H9 (cell line): Measurements from ENCODE around the gene MYL2. TPM values are rescaled to one million over a fixed set of nuclear protein-coding genes. Genes with fewer than 3 reads are reported as not detected.

ENCODE experiments used
- DNase-seq: peaks from one replicate; pipeline ENCODE4 v3.0.0-alpha.2; 2017
- H2AFZ ChIP-seq: one replicate; pipeline ENCODE4 v1.6.1; 2013; ENCODE audit warnings: mild to moderate bottlenecking, low read length, control low read depth, moderate library complexity
- H2AK5ac ChIP-seq: 2 replicates; pipeline ENCODE4 v1.6.1; 2013; ENCODE audit warnings: low read length, control low read depth, mixed read lengths; ENCODE audit not compliant: insufficient read length
- H2BK120ac ChIP-seq: one replicate; pipeline ENCODE4 v1.6.1; 2013; ENCODE audit warnings: low read depth, mild to moderate bottlenecking, low read length, control low read depth, inconsistent platforms; ENCODE audit not compliant: poor library complexity, severe bottlenecking
- H2BK12ac ChIP-seq: 2 replicates; pipeline ENCODE4 v1.6.1; 2013; ENCODE audit warnings: low read length, control low read depth, mixed read lengths, low read depth; ENCODE audit not compliant: insufficient read length
- H2BK15ac ChIP-seq: 2 replicates; pipeline ENCODE4 v1.6.1; 2013; ENCODE audit warnings: low read depth, low read length, control low read depth
- H2BK20ac ChIP-seq: one replicate; pipeline ENCODE4 v1.6.1; 2013; ENCODE audit warnings: low read depth, mild to moderate bottlenecking, low read length, control low read depth, inconsistent platforms; ENCODE audit not compliant: poor library complexity, severe bottlenecking
- H2BK5ac ChIP-seq: 2 replicates; pipeline ENCODE4 v1.6.1; 2013; ENCODE audit warnings: low read length, control low read depth, mixed read lengths; ENCODE audit not compliant: insufficient read length
- H3K14ac ChIP-seq: 2 replicates; pipeline ENCODE4 v1.6.1; 2013; ENCODE audit warnings: low read length, control low read depth; ENCODE audit not compliant: insufficient read depth
- H3K18ac ChIP-seq: 2 replicates; pipeline ENCODE4 v1.6.1; 2013; ENCODE audit warnings: low read depth, mild to moderate bottlenecking, mixed read lengths, low read length, control low read depth; ENCODE audit not compliant: insufficient read length
- H3K23ac ChIP-seq: 2 replicates; pipeline ENCODE4 v1.6.1; 2013; ENCODE audit warnings: low read length, control low read depth, mixed read lengths, low read depth; ENCODE audit not compliant: insufficient read length
- H3K23me2 ChIP-seq: 2 replicates; pipeline ENCODE4 v1.6.1; 2013; ENCODE audit warnings: low read depth, mild to moderate bottlenecking, mixed read lengths, low read length, control low read depth; ENCODE audit not compliant: insufficient read length, poor library complexity, severe bottlenecking
- H3K27ac ChIP-seq: 2 replicates; pipeline ENCODE4 v1.5.1; 2013; ENCODE audit warnings: low read length, control low read depth, mixed read lengths, low read depth; ENCODE audit not compliant: insufficient read length
- H3K27me3 ChIP-seq: 2 replicates; pipeline ENCODE4 v1.6.1; 2013; ENCODE audit warnings: low read length, control low read depth, inconsistent platforms; ENCODE audit not compliant: insufficient read depth
- H3K4ac ChIP-seq: 2 replicates; pipeline ENCODE4 v1.6.1; 2013; ENCODE audit warnings: low read depth, mild to moderate bottlenecking, control low read depth, inconsistent platforms, low read length, moderate library complexity
- H3K4me1 ChIP-seq: 2 replicates; pipeline ENCODE4 v1.6.1; 2013; ENCODE audit warnings: low read length, control low read depth, inconsistent platforms; ENCODE audit not compliant: insufficient read depth
- H3K4me2 ChIP-seq: 2 replicates; pipeline ENCODE4 v1.6.1; 2013; ENCODE audit warnings: low read length, control low read depth, mixed read lengths; ENCODE audit not compliant: insufficient read length, insufficient read depth
- H3K56ac ChIP-seq: 2 replicates; pipeline ENCODE4 v1.6.1; 2013; ENCODE audit warnings: low read depth, mild to moderate bottlenecking, mixed read lengths, low read length, control low read depth; ENCODE audit not compliant: insufficient read length
- H3K79me1 ChIP-seq: 2 replicates; pipeline ENCODE4 v1.6.1; 2013; ENCODE audit warnings: low read depth, mild to moderate bottlenecking, moderate library complexity, low read length, control low read depth, inconsistent platforms; ENCODE audit not compliant: insufficient read depth, poor library complexity, severe bottlenecking
- H3K79me2 ChIP-seq: 2 replicates; pipeline ENCODE4 v1.6.1; 2013; ENCODE audit warnings: low read length, control low read depth, inconsistent platforms; ENCODE audit not compliant: insufficient read depth
- H3K9ac ChIP-seq: 2 replicates; pipeline ENCODE4 v1.6.1; 2013; ENCODE audit warnings: low read length, control low read depth, mixed read lengths; ENCODE audit not compliant: insufficient read length; ENCODE audit errors: extremely low read depth
- H3K9me3 ChIP-seq: one replicate; pipeline ENCODE4 v1.6.1; 2013; ENCODE audit warnings: low read depth, low read length, inconsistent platforms; ENCODE audit not compliant: control insufficient read depth
- H3T11ph ChIP-seq: one replicate; pipeline ENCODE4 v1.6.1; 2013; ENCODE audit warnings: mild to moderate bottlenecking, low read length, control low read depth, inconsistent platforms
- H4K20me1 ChIP-seq: one replicate; pipeline ENCODE4 v1.6.1; 2013; ENCODE audit not compliant: control insufficient read depth, insufficient read length, insufficient read depth
- H4K5ac ChIP-seq: 2 replicates; pipeline ENCODE4 v1.6.1; 2013; ENCODE audit warnings: low read depth, mild to moderate bottlenecking, mixed read lengths, low read length, control low read depth; ENCODE audit not compliant: insufficient read length
- H4K8ac ChIP-seq: replicated peaks from 2 replicates; pipeline ENCODE4 v1.6.1; 2013; ENCODE audit warnings: low read length, control low read depth, mixed read lengths, low read depth; ENCODE audit not compliant: insufficient read length
- H4K91ac ChIP-seq: 2 replicates; pipeline ENCODE4 v1.6.1; 2013; ENCODE audit warnings: low read depth, mild to moderate bottlenecking, moderate library complexity, mixed read lengths, low read length, control low read depth; ENCODE audit not compliant: insufficient read length
- H3K27ac Mint-ChIP-seq, 3 experiments: 2 replicates in 2 of 3; 3 replicates in 1 of 3; pipeline ENCODE4 v1.8.0; 2020 to 2021; ENCODE audit warnings: mixed read lengths in 3 of 3, mild to moderate bottlenecking in 1 of 3, moderate library complexity in 1 of 3
- H3K27me3 Mint-ChIP-seq: 2 replicates; pipeline ENCODE4 v1.8.0; 2021; ENCODE audit warnings: low read depth, mild to moderate bottlenecking, moderate library complexity, mixed read lengths
- H3K36me3 Mint-ChIP-seq, 3 experiments: 2 replicates in 2 of 3; 3 replicates in 1 of 3; pipeline ENCODE4 v1.8.0; 2020 to 2021; ENCODE audit warnings: low read depth in 3 of 3, mixed read lengths in 3 of 3; ENCODE audit not compliant: insufficient read depth in 1 of 3
- H3K4me1 Mint-ChIP-seq, 2 experiments: 2 replicates each; pipeline ENCODE4 v1.8.0; 2020; ENCODE audit warnings: mixed read lengths in 2 of 2
- H3K4me3 Mint-ChIP-seq, 2 experiments: 2 replicates in 1 of 2; 3 replicates in 1 of 2; pipeline ENCODE4 v1.8.0; 2020 to 2021; ENCODE audit warnings: mild to moderate bottlenecking in 2 of 2, mixed read lengths in 2 of 2, moderate library complexity in 1 of 2
- H3K9me3 Mint-ChIP-seq, 2 experiments: 2 replicates in 1 of 2; 3 replicates in 1 of 2; pipeline ENCODE4 v1.8.0; 2020; ENCODE audit warnings: mild to moderate bottlenecking in 2 of 2, mixed read lengths in 2 of 2, moderate library complexity in 1 of 2
- WGBS: extraction: QIAGEN DNeasy Blood & Tissue Kit; methylation state at CpG from one replicate; pipeline ENCODE4 v1.1.7; 2013; ENCODE audit warnings: missing lambda C conversion rate, low lambda C conversion rate, mixed read lengths; ENCODE audit not compliant: insufficient read length; ENCODE audit errors: extremely low coverage; 5-methylcytosine and 5-hydroxymethylcytosine counted together
- total RNA-seq: library from RNA; stranded (reverse); gene quantifications from 2 replicates; pipeline ENCODE4 v1.2.1, GENCODE V29; 2021
- TF ChIP-seq, protein P1 (sequence below): fragments of 200-600 bp; sonication (generic); conservative IDR thresholded peaks from 3 replicates; pipeline ENCODE4 v1.8.0; 2021; ENCODE audit warnings: antibody characterized with exemption, mild to moderate bottlenecking

MYL2 gene
- total RNA-seq, 1 experiment from 2014 or later, result not detected

DNA sequence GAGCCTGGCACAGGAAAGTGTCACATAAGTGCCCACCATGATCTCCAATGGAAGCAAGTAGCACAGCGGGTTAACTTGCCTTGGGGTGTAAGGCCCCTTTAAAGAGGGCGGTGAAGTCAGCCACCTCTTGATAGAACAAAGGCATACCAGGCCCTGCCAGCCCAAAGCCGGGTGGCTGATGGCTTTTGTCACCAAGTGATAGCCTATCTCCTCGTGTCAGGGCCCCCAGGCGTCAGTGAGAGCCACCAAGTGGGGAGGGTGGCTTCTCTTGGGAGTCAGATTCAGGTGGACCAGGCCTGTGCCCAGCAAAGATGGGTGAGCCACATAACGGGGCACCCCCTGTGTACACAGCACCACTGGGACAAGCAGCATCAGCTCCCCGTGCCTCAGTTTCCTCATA, 8.3 kb upstream of the MYL2 start:
- Histone ChIP-seq H3K27ac (no peak overlapping the region), H2BK5ac (no peak overlapping the region), H3T11ph (no peak overlapping the region), H3K23me2 (no peaks in the 10 kb centered on the region), H2AFZ (no peak overlapping the region), H3K9me3 (no peaks in the 10 kb centered on the region), H3K18ac (no peak overlapping the region), H2BK15ac (no peak overlapping the region), H3K4me2 (no peak overlapping the region), H3K79me2 (no peaks in the 10 kb centered on the region), H3K23ac (no peak overlapping the region), H4K5ac (no peak overlapping the region), H2BK120ac (no peak overlapping the region), H4K91ac (no peak overlapping the region), H4K20me1 (no peaks in the 10 kb centered on the region), H2BK12ac (no peak overlapping the region), H2BK20ac (no peak overlapping the region), H3K4me1 (0 out of 2 replicates have a peak, but pooled peaks cover 1% of the 10 kb centered on the region), H3K4ac (no peak overlapping the region), H3K9ac (no peak overlapping the region), H3K14ac (no peak overlapping the region), H3K27me3 (no peaks in the 10 kb centered on the region), H2AK5ac (no peak overlapping the region), H4K8ac (no peak overlapping the region), H3K79me1 (no peaks in the 10 kb centered on the region), H3K56ac (no peak overlapping the region)
- no CpG with 5 or more reads among the region's 7 CpGs for WGBS
- Mint-ChIP-seq H3K4me3 (no peak overlapping the region), H3K36me3 (no peaks in the 10 kb centered on the region), H3K4me1 (peaks cover 19 to 23% of the 10 kb centered on the region in 2 experiments), H3K27ac (no peak overlapping the region), H3K9me3 (no peaks in the 10 kb centered on the region), H3K27me3 (peaks cover 2% of the 10 kb centered on the region; the same call in 1 of the 2 replicates)
- peak; percentile 30 for DNase-seq
- TF ChIP-seq, protein P1, sequence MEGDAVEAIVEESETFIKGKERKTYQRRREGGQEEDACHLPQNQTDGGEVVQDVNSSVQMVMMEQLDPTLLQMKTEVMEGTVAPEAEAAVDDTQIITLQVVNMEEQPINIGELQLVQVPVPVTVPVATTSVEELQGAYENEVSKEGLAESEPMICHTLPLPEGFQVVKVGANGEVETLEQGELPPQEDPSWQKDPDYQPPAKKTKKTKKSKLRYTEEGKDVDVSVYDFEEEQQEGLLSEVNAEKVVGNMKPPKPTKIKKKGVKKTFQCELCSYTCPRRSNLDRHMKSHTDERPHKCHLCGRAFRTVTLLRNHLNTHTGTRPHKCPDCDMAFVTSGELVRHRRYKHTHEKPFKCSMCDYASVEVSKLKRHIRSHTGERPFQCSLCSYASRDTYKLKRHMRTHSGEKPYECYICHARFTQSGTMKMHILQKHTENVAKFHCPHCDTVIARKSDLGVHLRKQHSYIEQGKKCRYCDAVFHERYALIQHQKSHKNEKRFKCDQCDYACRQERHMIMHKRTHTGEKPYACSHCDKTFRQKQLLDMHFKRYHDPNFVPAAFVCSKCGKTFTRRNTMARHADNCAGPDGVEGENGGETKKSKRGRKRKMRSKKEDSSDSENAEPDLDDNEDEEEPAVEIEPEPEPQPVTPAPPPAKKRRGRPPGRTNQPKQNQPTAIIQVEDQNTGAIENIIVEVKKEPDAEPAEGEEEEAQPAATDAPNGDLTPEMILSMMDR, result no peak
